DOHH2 (cell line): ENCODE data around the gene SAMHD1.
A peak's percentile ranks its signal among the peaks of the same experiment; 100 is the strongest.
"Not testable (repeated sequence)": the region's sequence is repeated elsewhere in the genome, so short reads cannot be mapped to it uniquely, and the experiment has no call there.

Experiments used
- H3F3A ChIP-seq: fragments of 200-600 bp; sonication (generic), shearing (Covaris generic); 2 replicates; pipeline ENCODE4 v1.6.0; 2016; ENCODE audit warnings: antibody characterized with exemption, mild to moderate bottlenecking; ENCODE audit not compliant: control insufficient read depth, insufficient read depth
- H3K27ac ChIP-seq: fragments of 200-600 bp; sonication (generic); 2 replicates; pipeline ENCODE4 v1.5.1; 2014; ENCODE audit warnings: low read depth, mild to moderate bottlenecking, low read length, moderate library complexity
- H3K27me3 ChIP-seq: fragments of 200-600 bp; sonication (generic); 2 replicates; pipeline ENCODE4 v1.6.1; 2014; ENCODE audit warnings: mild to moderate bottlenecking, low read length, mixed read lengths; ENCODE audit not compliant: control insufficient read depth
- H3K36me3 ChIP-seq: fragments of 200-600 bp; sonication (generic); 2 replicates; pipeline ENCODE4 v1.6.1; 2014; ENCODE audit warnings: mild to moderate bottlenecking, low read length, moderate library complexity, mixed read lengths; ENCODE audit not compliant: control insufficient read depth
- H3K4me1 ChIP-seq: fragments of 200-600 bp; sonication (generic); 2 replicates; pipeline ENCODE4 v1.6.1; 2014; ENCODE audit warnings: mild to moderate bottlenecking, low read length, mixed read lengths; ENCODE audit not compliant: control insufficient read depth
- H3K4me2 ChIP-seq: fragments of 200-600 bp; sonication (generic); 2 replicates; pipeline ENCODE4 v1.6.0; 2014; ENCODE audit warnings: mild to moderate bottlenecking, low read length, moderate library complexity
- H3K4me3 ChIP-seq: fragments of 200-600 bp; sonication (generic); 2 replicates; pipeline ENCODE4 v1.5.1; 2014; ENCODE audit warnings: mild to moderate bottlenecking, low read length, mixed read lengths
- H3K79me2 ChIP-seq: fragments of 200-600 bp; sonication (generic); 2 replicates; pipeline ENCODE4 v1.6.1; 2014; ENCODE audit warnings: mild to moderate bottlenecking, low read length, mixed read lengths; ENCODE audit not compliant: control insufficient read depth
- H3K9me2 ChIP-seq: fragments of 200-600 bp; sonication (generic); replicated peaks from 2 replicates; pipeline ENCODE4 v1.6.1; 2014; ENCODE audit warnings: mild to moderate bottlenecking, low read length, mixed read lengths; ENCODE audit not compliant: control insufficient read depth
- H3K9me3 ChIP-seq: fragments of 200-600 bp; sonication (generic); 2 replicates; pipeline ENCODE4 v1.6.1; 2014; ENCODE audit warnings: antibody characterized with exemption, low read length, mixed read lengths; ENCODE audit not compliant: control insufficient read depth, insufficient read depth
- H4K20me1 ChIP-seq: fragments of 200-600 bp; sonication (generic); 2 replicates; pipeline ENCODE4 v1.6.0; 2014; ENCODE audit warnings: low read depth, mild to moderate bottlenecking, antibody characterized with exemption, low read length, moderate library complexity; ENCODE audit not compliant: control insufficient read depth, insufficient read depth
- CTCF ChIP-seq: fragments of 200-600 bp; sonication (generic); IDR thresholded peaks from one replicate; pipeline ENCODE4 v1.5.1; 2014; ENCODE audit warnings: antibody characterized with exemption, mild to moderate bottlenecking, low read depth, low read length; ENCODE audit not compliant: poor library complexity, severe bottlenecking
- EZH2phosphoT487 ChIP-seq: fragments of 200-600 bp; sonication (generic); IDR thresholded peaks from 2 replicates; pipeline ENCODE4 v1.6.1; 2017; ENCODE audit warnings: borderline replicate concordance, mild to moderate bottlenecking, antibody characterized with exemption, low read length, moderate library complexity, mixed read lengths

The SAMHD1 gene

DNA sequence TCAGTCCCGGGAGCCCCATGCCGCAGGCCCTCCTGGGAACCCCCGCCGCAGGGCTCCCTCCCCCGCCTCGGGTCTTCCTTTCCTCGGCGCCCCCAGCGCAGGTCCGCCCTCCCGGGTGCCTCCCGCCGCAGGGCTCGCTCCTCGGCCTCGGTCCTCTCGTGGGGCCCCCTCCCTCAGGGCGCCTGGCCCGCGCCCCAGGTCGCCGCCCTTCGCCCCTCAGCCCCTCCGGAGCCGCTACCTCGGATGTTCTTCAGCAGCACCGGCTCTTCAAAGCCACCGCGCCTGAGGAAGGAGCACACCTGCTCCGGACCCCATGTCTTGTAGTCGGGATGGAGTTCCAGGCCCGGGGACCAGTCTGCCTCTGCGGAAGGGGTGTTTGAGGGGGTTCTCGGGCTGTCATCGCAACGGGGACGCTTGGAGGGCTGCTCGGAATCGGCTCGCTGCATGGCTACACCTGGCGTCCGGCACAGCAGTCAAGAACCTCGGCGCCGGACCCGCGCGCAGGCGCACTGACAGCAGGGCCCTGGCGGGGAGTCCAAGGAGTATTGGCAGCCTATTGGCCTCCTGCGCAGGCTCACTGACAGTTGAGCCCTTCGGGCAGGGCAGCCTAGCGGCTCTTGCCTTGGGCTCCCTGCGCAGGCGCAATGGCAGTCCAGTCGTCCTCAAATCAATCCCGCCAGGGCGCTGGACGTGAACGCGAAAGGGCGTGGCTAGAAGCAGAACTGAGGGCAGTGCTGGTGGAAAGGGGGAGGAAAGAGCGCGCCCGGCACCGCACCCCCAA is at the start of gene SAMHD1:
Gene SAMHD1 (minus strand): TSS at position 511 of the 781 bp plus-strand sequence. CDS start 65 bp downstream, at position 446.
- Histone ChIP-seq H3K79me2 (peaks cover 35% of the 10 kb centered on the region), H3K9me3 (no peaks in the 10 kb centered on the region), H3K4me1 (peaks cover 27% of the 10 kb centered on the region), H3K27ac (peak within 1 kb of the TSS; percentile 64), H3K4me2 (peak within 1 kb of the TSS; percentile 71), H4K20me1 (no peaks in the 10 kb centered on the region), H3K36me3 (peaks cover 17% of the 10 kb centered on the region), H3F3A (0 out of 2 replicates have a peak, but pooled peaks cover 3% of the 10 kb centered on the region), H3K4me3 (peak within 1 kb of the TSS; percentile 95), H3K27me3 (no peaks in the 10 kb centered on the region), H3K9me2 (no peaks in the 10 kb centered on the region)
- TF ChIP-seq CTCF = no peak
- no peak for TF ChIP-seq EZH2phosphoT487

DNA sequence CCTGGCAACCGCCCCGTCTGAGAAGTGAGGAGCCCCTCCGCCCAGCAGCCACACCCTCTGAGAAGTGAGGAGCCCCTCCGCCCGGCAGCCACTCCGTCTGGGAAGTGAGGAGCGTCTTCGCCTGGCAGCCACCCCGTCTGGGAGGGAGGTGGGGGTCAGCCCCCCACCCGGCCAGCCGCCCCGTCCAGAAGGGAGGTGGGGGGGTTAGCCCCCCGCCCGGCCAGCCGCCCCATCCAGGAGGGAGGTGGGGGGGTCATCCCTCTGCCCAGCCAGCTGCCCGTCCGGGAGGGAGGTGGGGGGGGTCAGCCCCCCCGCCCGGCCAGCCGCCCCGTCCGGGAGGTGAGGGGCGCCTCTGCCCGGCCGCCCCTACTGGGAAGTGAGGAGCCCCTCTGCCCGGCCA is 48.7 kb upstream of the SAMHD1 start:
- H3K4me2 ChIP-seq, H3K4me3 ChIP-seq, H3K9me3 ChIP-seq, H3K4me1 ChIP-seq, H3K27me3 ChIP-seq, H4K20me1 ChIP-seq, H3K9me2 ChIP-seq, H3K79me2 ChIP-seq, H3K27ac ChIP-seq: not testable (repeated sequence)
- Histone ChIP-seq H3K36me3 (peaks cover 61% of the 10 kb centered on the region), H3F3A (peaks cover 12% of the 10 kb centered on the region)

DNA sequence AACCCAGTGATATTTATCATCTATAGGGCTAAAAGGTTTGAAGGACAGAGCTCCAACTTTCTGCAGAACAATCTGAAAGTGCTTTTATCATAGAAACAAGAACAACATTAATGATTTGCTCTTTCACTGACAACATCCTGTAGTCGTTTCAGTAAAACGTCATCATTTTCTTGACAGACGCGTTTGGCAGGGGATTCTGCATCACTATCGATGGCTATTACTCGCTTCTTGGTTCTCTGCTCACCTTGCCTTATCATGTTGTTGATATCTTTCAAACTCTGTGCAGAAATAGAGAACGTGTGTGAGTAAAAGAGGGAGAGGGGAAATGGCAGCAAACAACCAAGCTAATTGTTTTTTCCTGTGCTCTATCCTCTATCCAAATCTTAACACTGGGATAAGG is 47.1 kb upstream of the SAMHD1 start:
- H3K4me1 ChIP-seq = no peaks in the 10 kb centered on the region
- H3K4me2 ChIP-seq = no peak overlapping the region
- no peaks in the 10 kb centered on the region for H3K9me2 ChIP-seq
- H3K36me3 ChIP-seq = peaks cover 59% of the 10 kb centered on the region
- H3K27ac ChIP-seq = no peak overlapping the region
- H3F3A ChIP-seq = peaks cover 6% of the 10 kb centered on the region; the same call in 1 of the 2 replicates
- no peaks in the 10 kb centered on the region for H3K27me3 ChIP-seq
- H3K4me3 ChIP-seq = no peak overlapping the region
- TF ChIP-seq EZH2phosphoT487 = no peak
- no peak for TF ChIP-seq CTCF
- no peaks in the 10 kb centered on the region for H3K79me2 ChIP-seq
- H4K20me1 ChIP-seq = no peaks in the 10 kb centered on the region
- H3K9me3 ChIP-seq = no peaks in the 10 kb centered on the region; the same call in 1 of the 2 replicates

DNA sequence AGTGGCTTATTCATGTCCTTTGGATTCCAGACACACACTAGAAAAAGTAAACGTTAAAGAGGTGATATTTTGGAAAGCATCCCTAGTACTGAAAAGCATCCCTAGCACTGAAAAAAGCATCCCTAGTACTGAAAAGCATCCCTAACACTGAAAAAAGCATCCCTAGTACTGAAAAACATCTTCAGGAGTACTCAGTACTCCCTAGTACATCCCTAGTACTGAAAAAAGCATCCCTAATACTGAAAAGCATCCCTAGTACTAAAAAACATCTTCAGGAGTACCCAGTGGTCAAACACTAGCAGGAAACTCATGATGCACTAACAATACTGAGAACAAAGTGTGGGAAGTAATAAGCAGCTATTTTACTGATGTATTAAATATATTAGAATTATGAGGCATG is 45.6 kb upstream of the SAMHD1 start:
- peaks cover 53% of the 10 kb centered on the region for H3K36me3 ChIP-seq

GRCh38 chr20:36994221-36994620 is 42.7 kb upstream of the SAMHD1 start:
- not testable (repeated sequence) for H3K27me3 ChIP-seq, H4K20me1 ChIP-seq, H3K9me3 ChIP-seq, H3K9me2 ChIP-seq, H3K79me2 ChIP-seq, H3K4me3 ChIP-seq, H3K4me2 ChIP-seq, H3K27ac ChIP-seq
- Histone ChIP-seq H3F3A (peaks cover 17% of the 10 kb centered on the region), H3K36me3 (peaks cover 53% of the 10 kb centered on the region), H3K4me1 (peaks cover 19% of the 10 kb centered on the region)

More for the DNA sequence above, 45.6 kb upstream of the SAMHD1 start:
- H3K4me3 ChIP-seq = no peak overlapping the region
- peaks cover 5% of the 10 kb centered on the region; the same call in 1 of the 2 replicates for H3K9me3 ChIP-seq
- TF ChIP-seq CTCF = no peak
- no peak for TF ChIP-seq EZH2phosphoT487
- H4K20me1 ChIP-seq = no peaks in the 10 kb centered on the region
- H3F3A ChIP-seq = peaks cover 13% of the 10 kb centered on the region; the same call in 1 of the 2 replicates
- no peaks in the 10 kb centered on the region for H3K4me1 ChIP-seq
- no peaks in the 10 kb centered on the region for H3K9me2 ChIP-seq
- no peak overlapping the region for H3K4me2 ChIP-seq
- H3K79me2 ChIP-seq = no peaks in the 10 kb centered on the region
- no peaks in the 10 kb centered on the region for H3K27me3 ChIP-seq
- H3K27ac ChIP-seq = no peak overlapping the region
